Lower lobe of right lung (tissue), 2 donors: ENCODE data around the gene STXBP5. TPM values are rescaled to one million over a fixed set of nuclear protein-coding genes. Genes with fewer than 3 reads are reported as not detected.

Experiments
- ATAC-seq, 2 donors: fragments of 200-7000 bp; cut with Tn5 transposase; one replicate each; pipeline ENCODE4 v1.9.1; 2020 to 2022; ENCODE audit warnings: mild to moderate bottlenecking in 2 of 2, moderate library complexity in 2 of 2
- DNase-seq: peaks from one replicate; pipeline ENCODE4 v3.0.0-alpha.2; 2020
- H3K27ac ChIP-seq: fragments of 200-600 bp; one replicate; pipeline ENCODE4 v1.8.0; 2022
- H3K27me3 ChIP-seq: fragments of 200-600 bp; one replicate; pipeline ENCODE4 v1.8.0; 2022; ENCODE audit warnings: low read depth
- H3K36me3 ChIP-seq: fragments of 200-600 bp; one replicate; pipeline ENCODE4 v1.8.0; 2022; ENCODE audit warnings: mild to moderate bottlenecking
- H3K4me1 ChIP-seq: fragments of 200-600 bp; one replicate; pipeline ENCODE4 v1.8.0; 2022
- H3K4me3 ChIP-seq: fragments of 200-600 bp; one replicate; pipeline ENCODE4 v1.8.0; 2022; ENCODE audit warnings: mild to moderate bottlenecking
- H3K9me3 ChIP-seq: fragments of 200-600 bp; one replicate; pipeline ENCODE4 v1.8.0; 2022
- intact Hi-C: fragments of 100-400 bp; cut with DNase I; formaldehyde crosslinking; loops from one replicate; pipeline ENCODE4 v1.11.0; 2022
- total RNA-seq: library from RNA; stranded (reverse); fragmentation: NEBNext Ultra II Directional; extraction: Animal tissue kit (Norgen Biotek cat#: 25700); gene quantifications from one replicate; pipeline ENCODE4 v1.2.1, GENCODE V29; 2021
- TF ChIP-seq, protein P1 (sequence below): fragments of 200-600 bp; IDR thresholded peaks from one replicate; pipeline ENCODE4 v1.8.0; 2022; ENCODE audit warnings: antibody characterized with exemption, mild to moderate bottlenecking
- donor health status: DM: no; HTN: yes; CAD: no; lungs with severe emphysema.

STXBP5 gene
- total RNA-seq, 1 donor from 2014 or later = 21.2 TPM

GRCh38 chr6:147158881-147159280 is 45.3 kb upstream of the STXBP5 start:
- no peaks in the 10 kb centered on the region for H3K27me3 ChIP-seq
- no peak for DNase-seq
- intact Hi-C loops = no loop called here
- TF ChIP-seq, protein P1, sequence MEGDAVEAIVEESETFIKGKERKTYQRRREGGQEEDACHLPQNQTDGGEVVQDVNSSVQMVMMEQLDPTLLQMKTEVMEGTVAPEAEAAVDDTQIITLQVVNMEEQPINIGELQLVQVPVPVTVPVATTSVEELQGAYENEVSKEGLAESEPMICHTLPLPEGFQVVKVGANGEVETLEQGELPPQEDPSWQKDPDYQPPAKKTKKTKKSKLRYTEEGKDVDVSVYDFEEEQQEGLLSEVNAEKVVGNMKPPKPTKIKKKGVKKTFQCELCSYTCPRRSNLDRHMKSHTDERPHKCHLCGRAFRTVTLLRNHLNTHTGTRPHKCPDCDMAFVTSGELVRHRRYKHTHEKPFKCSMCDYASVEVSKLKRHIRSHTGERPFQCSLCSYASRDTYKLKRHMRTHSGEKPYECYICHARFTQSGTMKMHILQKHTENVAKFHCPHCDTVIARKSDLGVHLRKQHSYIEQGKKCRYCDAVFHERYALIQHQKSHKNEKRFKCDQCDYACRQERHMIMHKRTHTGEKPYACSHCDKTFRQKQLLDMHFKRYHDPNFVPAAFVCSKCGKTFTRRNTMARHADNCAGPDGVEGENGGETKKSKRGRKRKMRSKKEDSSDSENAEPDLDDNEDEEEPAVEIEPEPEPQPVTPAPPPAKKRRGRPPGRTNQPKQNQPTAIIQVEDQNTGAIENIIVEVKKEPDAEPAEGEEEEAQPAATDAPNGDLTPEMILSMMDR = no peak
- H3K4me1 ChIP-seq = no peaks in the 10 kb centered on the region
- H3K9me3 ChIP-seq = no peaks in the 10 kb centered on the region
- no peak overlapping the region for H3K27ac ChIP-seq
- H3K36me3 ChIP-seq = no peaks in the 10 kb centered on the region
- ATAC-seq = no peak
- no peak overlapping the region for H3K4me3 ChIP-seq

DNA sequence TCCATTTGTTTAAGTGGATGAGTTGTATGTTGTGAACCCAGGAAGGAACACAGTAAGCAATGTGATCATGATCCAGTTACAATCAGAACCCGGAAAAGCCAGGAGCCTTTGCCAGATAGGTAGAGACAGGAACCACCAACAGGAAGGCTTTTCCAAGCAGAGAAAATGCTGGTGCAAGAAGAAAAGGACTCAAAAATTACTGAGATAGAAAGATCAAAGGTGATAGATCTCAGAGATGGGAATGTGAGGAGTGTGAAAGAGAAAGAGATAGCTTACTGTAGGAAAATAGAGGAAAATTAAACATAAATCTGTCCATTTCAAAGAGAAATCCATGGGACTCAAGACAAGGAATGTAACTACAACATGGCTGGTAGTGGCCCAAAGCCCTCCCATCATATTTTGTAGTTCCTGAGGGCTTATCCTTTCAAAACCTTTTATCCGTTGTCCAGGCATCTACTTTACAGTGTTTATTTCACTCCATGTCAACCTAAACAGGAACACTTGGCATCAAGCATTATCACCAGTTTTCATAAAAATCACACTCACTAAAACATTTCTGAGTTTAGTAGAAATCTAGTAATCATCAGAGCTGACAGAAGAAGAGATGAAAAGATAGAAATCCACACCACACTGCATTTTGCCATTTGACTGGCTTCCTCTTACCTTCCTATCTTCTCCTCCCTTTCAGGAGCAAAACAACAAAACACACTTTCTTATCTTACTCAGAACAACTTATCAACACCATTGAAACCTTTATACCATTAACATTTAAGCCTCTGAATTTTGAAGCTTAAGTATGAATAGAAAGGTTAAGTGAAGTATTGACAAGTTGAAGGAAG is 44.5 kb upstream of the STXBP5 start:
- H3K36me3 ChIP-seq = no peaks in the 10 kb centered on the region
- no peak for ATAC-seq
- no peak for DNase-seq
- H3K27me3 ChIP-seq = no peaks in the 10 kb centered on the region
- H3K4me3 ChIP-seq = no peak overlapping the region
- no peaks in the 10 kb centered on the region for H3K9me3 ChIP-seq
- H3K27ac ChIP-seq = no peak overlapping the region
- TF ChIP-seq, protein P1 = no peak
- intact Hi-C loops = no loop called here
- no peaks in the 10 kb centered on the region for H3K4me1 ChIP-seq

DNA sequence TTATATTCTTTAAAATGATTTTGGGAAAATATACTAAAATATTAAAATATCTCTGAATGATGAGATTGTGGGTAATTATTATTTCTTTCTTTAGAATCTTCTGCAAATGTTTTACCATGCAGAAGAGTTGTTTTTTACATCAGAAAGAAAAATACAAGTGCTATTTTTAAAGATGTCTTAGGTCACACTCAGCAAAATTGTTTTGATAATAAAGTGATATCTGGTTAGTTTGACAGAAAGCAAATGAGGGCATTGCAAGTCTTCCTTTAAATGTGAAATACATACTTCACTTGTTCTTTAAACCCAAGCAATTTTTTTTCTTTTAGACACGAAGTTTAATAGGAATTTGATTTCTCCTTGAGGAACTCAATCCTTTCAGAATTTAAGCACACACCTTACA is 43.6 kb upstream of the STXBP5 start:
- no peaks in the 10 kb centered on the region for H3K27me3 ChIP-seq
- intact Hi-C loops = no loop called here
- no peaks in the 10 kb centered on the region for H3K4me1 ChIP-seq
- H3K36me3 ChIP-seq = no peaks in the 10 kb centered on the region
- TF ChIP-seq, protein P1 = no peak
- no peaks in the 10 kb centered on the region for H3K9me3 ChIP-seq
- no peak overlapping the region for H3K4me3 ChIP-seq
- ATAC-seq (no peak), DNase-seq (no peak)
- no peak overlapping the region for H3K27ac ChIP-seq

- no peak for DNase-seq
Measured at GRCh38 chr6:147161253-147161973, 42.8 kb upstream of the STXBP5 start.

GRCh38 chr6:147161974-147162495 is 42.2 kb upstream of the STXBP5 start:
- no peaks in the 10 kb centered on the region for H3K9me3 ChIP-seq
- no peaks in the 10 kb centered on the region for H3K4me1 ChIP-seq
- TF ChIP-seq, protein P1 = no peak
- no peak for ATAC-seq
- intact Hi-C loops = no loop called here
- no peak overlapping the region for H3K4me3 ChIP-seq
- DNase-seq = no peak
- no peaks in the 10 kb centered on the region for H3K27me3 ChIP-seq
- no peaks in the 10 kb centered on the region for H3K36me3 ChIP-seq
- H3K27ac ChIP-seq = no peak overlapping the region

More at GRCh38 chr6:147161253-147161973, 42.8 kb upstream of the STXBP5 start:
- no peaks in the 10 kb centered on the region for H3K27me3 ChIP-seq
- TF ChIP-seq, protein P1 = no peak
- no peaks in the 10 kb centered on the region for H3K36me3 ChIP-seq
- ATAC-seq = no peak
- H3K4me3 ChIP-seq = no peak overlapping the region
- intact Hi-C loops = no loop called here
- no peaks in the 10 kb centered on the region for H3K9me3 ChIP-seq
- no peaks in the 10 kb centered on the region for H3K4me1 ChIP-seq
- H3K27ac ChIP-seq = no peak overlapping the region
